Activated effector memory CD4-positive, alpha-beta T cell treated with Interleukin-2 at 50 U/mL for 16 hours (primary cell): ENCODE results near the gene TXNL4B.
"Not testable (repeated sequence)": the region's sequence is repeated elsewhere in the genome, so short reads cannot be mapped to it uniquely, and the experiment has no call there.

Source experiments
- DNase-seq: peaks from one replicate; pipeline ENCODE4 v3.0.0-alpha.2; 2020

The TXNL4B gene

GRCh38 chr16:72111657-72112451 lies 18.4 kb upstream of the TXNL4B start:
- no peak for DNase-seq

GRCh38 chr16:72110662-72111615 lies 17.5 kb upstream of the TXNL4B start:
- no peak for DNase-seq

GRCh38 chr16:72109966-72110530 lies 16.6 kb upstream of the TXNL4B start:
- DNase-seq, result no peak

DNA sequence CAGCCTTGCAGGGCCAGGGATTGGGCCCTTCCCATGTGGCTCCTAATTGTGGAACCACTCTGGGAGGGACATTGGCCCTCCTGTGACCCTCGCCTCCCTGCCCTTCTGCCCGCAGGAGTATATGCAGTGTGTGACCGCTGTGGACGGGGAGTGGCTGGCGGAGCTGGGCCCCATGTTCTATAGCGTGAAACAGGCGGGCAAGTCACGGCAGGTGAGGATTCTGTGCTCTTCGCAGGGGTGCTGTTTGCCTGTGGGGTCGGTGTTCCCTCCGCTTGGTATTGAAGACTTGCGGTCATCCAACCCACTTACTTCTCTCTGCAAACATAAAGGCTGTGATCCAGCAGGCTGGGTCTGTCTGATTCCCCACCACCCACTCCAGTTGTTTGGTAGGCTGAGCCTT lies 15.9 kb upstream of the TXNL4B start:
- DNase-seq, result no peak

DNA sequence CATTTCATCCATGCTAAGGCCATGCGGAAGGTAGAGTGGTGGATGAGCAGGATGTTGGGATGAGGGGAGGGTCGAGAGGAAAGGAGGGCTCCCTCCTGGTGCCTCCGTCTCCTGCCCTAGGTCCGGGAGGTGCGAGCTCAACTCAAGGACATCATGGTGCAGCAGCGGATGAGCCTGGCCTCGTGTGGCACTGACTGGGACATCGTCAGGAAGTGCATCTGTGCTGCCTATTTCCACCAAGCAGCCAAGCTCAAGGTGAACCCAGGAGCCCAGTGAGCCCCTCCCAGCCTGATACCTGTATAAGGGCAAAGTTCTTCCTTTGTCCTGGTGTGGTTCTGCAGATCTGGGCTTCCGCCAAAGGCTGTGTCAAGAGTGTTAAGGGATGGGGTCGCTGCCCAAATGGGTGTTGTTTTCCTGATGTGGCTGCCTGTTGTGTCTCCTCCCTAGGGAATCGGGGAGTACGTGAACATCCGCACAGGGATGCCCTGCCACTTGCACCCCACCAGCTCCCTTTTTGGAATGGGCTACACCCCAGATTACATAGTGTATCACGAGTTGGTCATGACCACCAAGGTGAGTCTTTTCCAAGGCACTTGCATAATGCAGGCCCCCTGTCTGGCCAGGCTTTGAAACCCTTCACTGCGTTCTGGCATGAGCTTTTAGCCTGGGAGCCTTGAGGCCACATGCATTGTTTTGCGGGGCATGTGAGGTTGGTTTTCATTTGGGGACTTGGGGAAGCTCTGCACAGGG lies 15.1 kb upstream of the TXNL4B start:
- no peak for DNase-seq

- no peak for DNase-seq
Measured at GRCh38 chr16:72107371-72107770, 14.0 kb upstream of the TXNL4B start.

DNA sequence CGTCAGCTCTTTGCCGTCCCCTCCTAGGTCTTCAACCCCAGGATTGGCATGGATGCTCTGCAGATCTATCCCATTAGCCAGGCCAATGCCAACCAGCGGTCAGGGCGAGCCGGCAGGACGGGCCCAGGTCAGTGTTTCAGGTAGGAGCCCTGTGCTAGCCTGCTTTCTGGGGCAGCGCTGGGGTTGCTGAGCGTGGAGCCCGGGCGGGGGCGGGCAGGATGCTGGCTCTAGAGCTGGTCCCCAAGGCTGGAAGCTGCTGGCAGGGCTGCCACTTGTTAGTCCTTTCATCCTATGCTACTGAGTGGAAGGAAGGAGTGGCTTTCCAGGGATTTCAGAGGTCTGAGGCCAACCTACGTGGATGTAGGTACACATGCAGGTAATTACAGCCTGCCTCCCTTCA lies 12.6 kb upstream of the TXNL4B start:
- no peak for DNase-seq

GRCh38 chr16:72104905-72105304 lies 11.5 kb upstream of the TXNL4B start:
- DNase-seq, result no peak

DNA sequence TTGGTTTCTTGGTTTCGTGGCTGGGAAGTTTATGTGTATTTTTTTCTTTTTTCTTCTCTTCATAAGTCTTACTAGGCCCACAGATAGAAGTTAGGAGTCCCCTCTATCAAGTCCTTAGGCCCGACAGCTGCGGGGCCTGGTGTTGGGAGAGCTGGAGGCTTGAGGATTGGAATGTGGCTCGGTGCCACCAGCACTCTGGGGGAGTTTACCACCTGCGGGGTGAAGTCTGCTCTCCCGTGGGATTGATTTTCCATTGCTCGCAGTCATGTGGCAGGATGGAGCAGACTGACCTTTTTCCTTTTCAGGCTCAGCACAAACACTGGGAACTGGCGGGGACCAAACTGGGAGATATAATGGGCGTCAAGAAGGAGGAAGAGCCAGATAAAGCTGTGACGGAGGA lies 7.8 kb upstream of the TXNL4B start:
- no peak for DNase-seq

GRCh38 chr16:72099377-72099818 lies 6.0 kb upstream of the TXNL4B start:
- no peak for DNase-seq

GRCh38 chr16:72098936-72099335 lies 5.5 kb upstream of the TXNL4B start:
- DNase-seq, result no peak

DNA sequence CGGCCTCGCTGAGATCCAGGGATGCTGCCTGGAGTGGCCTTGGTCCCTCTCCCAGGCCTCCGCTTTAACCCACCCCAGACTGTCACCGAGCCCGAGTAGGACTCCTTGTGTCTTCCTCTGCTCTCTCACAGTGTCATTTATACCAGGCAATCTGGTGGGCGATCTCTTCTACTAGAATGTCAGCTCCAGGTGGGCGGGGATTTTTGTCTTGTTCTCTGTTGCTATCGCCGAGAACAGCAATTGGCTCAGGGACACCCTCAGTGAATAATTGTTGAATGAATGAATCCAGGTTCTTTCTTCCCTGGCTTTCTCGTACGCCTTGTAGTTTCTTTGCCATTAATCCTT lies 818 bp upstream of the TXNL4B start:
- DNase-seq, result no peak

- no peak for DNase-seq
Measured at GRCh38 chr16:72092832-72093447, 480 bp downstream of the TXNL4B start.

DNA sequence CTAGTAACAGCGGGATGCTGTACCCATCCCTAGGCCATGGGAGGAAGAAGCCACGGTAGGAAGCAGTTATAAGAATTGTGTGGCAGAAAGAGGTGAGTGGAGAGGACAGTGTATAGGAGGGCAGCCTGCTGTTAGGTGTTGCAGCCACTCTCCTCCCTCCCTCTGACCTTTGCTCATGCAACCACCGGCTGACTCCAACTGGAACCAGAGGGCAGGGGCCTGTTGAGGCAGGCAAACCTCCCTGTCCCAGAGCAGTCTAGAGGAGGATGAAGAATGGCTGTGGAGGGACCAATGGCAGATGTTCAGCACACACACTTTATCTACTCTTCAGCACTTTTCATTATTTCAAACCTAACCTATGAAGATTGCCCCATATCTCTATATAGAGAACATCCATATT lies 2.2 kb downstream of the TXNL4B start:
- no peak for DNase-seq

GRCh38 chr16:72085002-72085401 lies 8.4 kb downstream of the TXNL4B start:
- no peak for DNase-seq

DNA sequence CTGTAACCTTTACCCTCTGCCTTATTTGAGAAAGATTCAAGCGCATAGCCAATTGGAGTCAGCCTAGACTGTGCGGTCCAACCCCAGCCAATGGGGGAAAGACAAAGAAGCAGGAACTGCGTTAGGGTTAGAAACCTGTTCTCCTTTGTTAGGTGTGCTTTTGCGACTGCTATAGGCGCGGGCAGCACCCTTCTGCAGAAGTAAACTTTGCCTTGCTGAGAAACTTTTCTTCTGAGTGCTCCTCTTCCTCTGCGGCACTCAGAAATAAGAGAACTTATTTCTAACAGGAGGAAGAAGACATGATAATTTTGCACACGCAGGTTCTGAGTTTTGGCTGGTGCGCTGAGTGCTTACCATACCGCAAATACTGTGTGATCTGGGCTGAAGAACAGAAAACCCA lies 9.0 kb downstream of the TXNL4B start:
- DNase-seq, result no peak

GRCh38 chr16:72083778-72084404 lies 9.5 kb downstream of the TXNL4B start:
- no peak for DNase-seq

DNA sequence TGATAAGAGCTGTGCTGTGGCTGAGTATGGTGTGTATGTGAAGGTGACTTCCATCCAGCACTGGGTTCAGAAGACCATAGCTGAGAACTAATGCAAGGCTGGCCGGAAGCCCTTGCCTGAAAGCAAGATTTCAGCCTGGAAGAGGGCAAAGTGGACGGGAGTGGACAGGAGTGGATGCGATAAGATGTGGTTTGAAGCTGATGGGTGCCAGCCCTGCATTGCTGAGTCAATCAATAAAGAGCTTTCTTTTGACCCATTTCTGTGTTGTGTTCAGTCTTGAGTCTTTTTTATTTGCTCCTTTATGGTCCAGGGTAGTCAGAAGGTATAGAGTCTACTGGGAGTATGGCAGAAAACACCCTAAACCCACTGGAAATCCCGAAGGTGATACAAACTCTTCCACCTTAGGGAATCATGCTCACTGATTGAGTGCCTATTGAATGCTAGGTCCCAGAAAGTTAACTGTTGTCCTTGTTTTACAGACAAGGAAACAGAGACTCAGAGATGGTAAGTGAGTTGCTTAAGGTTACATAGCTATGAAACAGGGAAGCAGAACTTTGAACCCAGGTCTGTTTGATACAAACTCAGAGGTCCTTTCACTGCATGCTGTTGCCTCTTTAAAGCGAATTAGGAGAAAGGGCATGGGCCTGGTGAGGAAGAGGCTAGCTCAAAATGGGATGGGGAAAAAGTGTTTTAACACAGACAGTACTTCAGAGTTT lies 16.3 kb downstream of the TXNL4B start:
- DNase-seq, result not testable (repeated sequence)

GRCh38 chr16:72075067-72075466 lies 18.4 kb downstream of the TXNL4B start:
- DNase-seq, result not testable (repeated sequence)

DNA sequence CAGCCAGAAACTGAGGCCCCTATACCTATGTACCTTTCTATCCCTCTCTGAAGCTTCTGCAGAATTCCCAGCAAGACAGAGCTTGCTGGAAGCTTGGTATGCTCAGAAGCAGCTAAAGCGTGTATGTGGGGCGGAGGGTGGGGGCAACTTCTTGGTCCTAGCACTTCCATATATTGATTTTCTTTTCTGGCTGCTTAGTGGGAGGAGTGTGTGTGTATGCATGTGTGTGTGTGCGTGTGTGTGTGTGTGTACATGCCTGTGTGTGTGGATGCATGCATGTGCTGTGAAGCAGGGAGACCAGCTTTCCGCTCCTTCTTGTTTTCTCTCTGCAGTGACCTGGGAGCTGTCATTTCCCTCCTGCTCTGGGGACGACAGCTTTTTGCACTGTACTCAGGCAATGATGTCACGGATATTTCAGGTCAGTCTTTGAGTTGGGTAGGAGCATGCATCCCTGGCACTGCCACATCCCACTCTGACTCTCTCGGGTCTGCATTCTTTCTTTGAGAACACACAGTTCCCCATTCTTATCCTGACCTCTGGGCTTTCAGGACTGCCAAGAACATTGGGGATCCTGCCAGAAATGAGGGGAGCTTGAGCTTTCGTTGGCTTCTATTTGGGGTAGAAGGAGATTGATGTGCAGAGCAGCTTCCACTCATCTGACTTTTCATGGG lies 19.7 kb downstream of the TXNL4B start:
- DNase-seq, result no peak
